Astrocyte (in vitro differentiated cells and primary cell): ENCODE data around the gene SSX3. TPM values are rescaled to one million over a fixed set of nuclear protein-coding genes. Genes with fewer than 3 reads are reported as not detected.
"Not testable (repeated sequence)": the region's sequence is repeated elsewhere in the genome, so short reads cannot be mapped to it uniquely, and the experiment has no call there.

Experiments used
- DNase-seq: peaks from one replicate; pipeline ENCODE4 v3.0.0-alpha.2; 2010; ENCODE audit warnings: low read depth
- FAIRE-seq: peaks from 2 replicates; lab custom pipeline; 2011; peaks lifted over from hg19 to GRCh38; lab: Jason Lieb, UNC
- H2AFZ ChIP-seq: 2 replicates; pipeline ENCODE4 v1.6.0; 2012; ENCODE audit warnings: low read depth, low read length, inconsistent platforms
- H3K27ac ChIP-seq: 2 replicates; pipeline ENCODE4 v1.5.1; 2011; ENCODE audit warnings: low read depth, low read length, inconsistent platforms
- H3K27me3 ChIP-seq: 2 replicates; pipeline ENCODE4 v1.6.0; 2011; ENCODE audit warnings: low read length, inconsistent platforms; ENCODE audit not compliant: insufficient read depth
- H3K36me3 ChIP-seq: 2 replicates; pipeline ENCODE4 v1.5.1; 2011; ENCODE audit warnings: low read length, inconsistent platforms; ENCODE audit not compliant: insufficient read depth
- H3K4me1 ChIP-seq: 2 replicates; pipeline ENCODE4 v1.5.1; 2011; ENCODE audit warnings: low read length, inconsistent platforms; ENCODE audit not compliant: insufficient read depth
- H3K4me2 ChIP-seq: 2 replicates; pipeline ENCODE4 v1.6.0; 2012; ENCODE audit warnings: low read length, inconsistent platforms
- H3K4me3 ChIP-seq: 2 replicates; pipeline ENCODE4 v1.5.1; 2011; ENCODE audit warnings: low read depth, mild to moderate bottlenecking, low read length, inconsistent platforms; ENCODE audit not compliant: insufficient read depth
- H3K79me2 ChIP-seq: 2 replicates; pipeline ENCODE4 v1.6.0; 2012; ENCODE audit warnings: mild to moderate bottlenecking, low read length, inconsistent platforms; ENCODE audit not compliant: insufficient read depth
- H3K9ac ChIP-seq: 2 replicates; pipeline ENCODE4 v1.6.0; 2012; ENCODE audit warnings: mild to moderate bottlenecking, low read length, inconsistent platforms
- H3K9me3 ChIP-seq: 2 replicates; pipeline ENCODE4 v1.5.1; 2012; ENCODE audit warnings: low read depth, mild to moderate bottlenecking, low read length, inconsistent platforms; ENCODE audit not compliant: insufficient read depth
- H4K20me1 ChIP-seq: 2 replicates; pipeline ENCODE4 v1.6.0; 2012; ENCODE audit warnings: low read length, inconsistent platforms; ENCODE audit not compliant: insufficient read depth
- H3K27ac Mint-ChIP-seq: one replicate; pipeline ENCODE4 v1.8.0; 2021; ENCODE audit warnings: mild to moderate bottlenecking, mixed read lengths; ENCODE audit not compliant: unreplicated experiment
- H3K27me3 Mint-ChIP-seq: one replicate; pipeline ENCODE4 v1.8.0; 2021; ENCODE audit warnings: low read depth, mixed read lengths; ENCODE audit not compliant: unreplicated experiment
- H3K36me3 Mint-ChIP-seq: one replicate; pipeline ENCODE4 v1.8.0; 2021; ENCODE audit warnings: low read depth, mixed read lengths; ENCODE audit not compliant: unreplicated experiment
- H3K4me1 Mint-ChIP-seq: one replicate; pipeline ENCODE4 v1.8.0; 2021; ENCODE audit warnings: low read depth, mixed read lengths; ENCODE audit not compliant: unreplicated experiment
- H3K4me3 Mint-ChIP-seq: one replicate; pipeline ENCODE4 v1.8.0; 2021; ENCODE audit warnings: mild to moderate bottlenecking, moderate library complexity, mixed read lengths; ENCODE audit not compliant: unreplicated experiment
- H3K9me3 Mint-ChIP-seq: one replicate; pipeline ENCODE4 v1.8.0; 2021; ENCODE audit warnings: mild to moderate bottlenecking, mixed read lengths; ENCODE audit not compliant: unreplicated experiment
- EZH2 ChIP-seq: IDR thresholded peaks from 2 replicates; pipeline ENCODE4 v1.6.1; 2012; ENCODE audit warnings: mild to moderate bottlenecking, low read length, inconsistent platforms; ENCODE audit not compliant: insufficient read depth
- total RNA-seq: library from RNA; stranded (reverse); gene quantifications from 2 replicates; pipeline ENCODE4 v1.2.1, GENCODE V29; 2021
- TF ChIP-seq, protein P1 (sequence below): IDR thresholded peaks from 2 replicates; pipeline ENCODE4 v1.5.1; 2011; ENCODE audit warnings: low read depth, mild to moderate bottlenecking, inconsistent platforms, low read length, moderate library complexity; ENCODE audit not compliant: insufficient read depth

SSX3 gene
- total RNA-seq, 1 donor from 2014 or later = not detected

DNA sequence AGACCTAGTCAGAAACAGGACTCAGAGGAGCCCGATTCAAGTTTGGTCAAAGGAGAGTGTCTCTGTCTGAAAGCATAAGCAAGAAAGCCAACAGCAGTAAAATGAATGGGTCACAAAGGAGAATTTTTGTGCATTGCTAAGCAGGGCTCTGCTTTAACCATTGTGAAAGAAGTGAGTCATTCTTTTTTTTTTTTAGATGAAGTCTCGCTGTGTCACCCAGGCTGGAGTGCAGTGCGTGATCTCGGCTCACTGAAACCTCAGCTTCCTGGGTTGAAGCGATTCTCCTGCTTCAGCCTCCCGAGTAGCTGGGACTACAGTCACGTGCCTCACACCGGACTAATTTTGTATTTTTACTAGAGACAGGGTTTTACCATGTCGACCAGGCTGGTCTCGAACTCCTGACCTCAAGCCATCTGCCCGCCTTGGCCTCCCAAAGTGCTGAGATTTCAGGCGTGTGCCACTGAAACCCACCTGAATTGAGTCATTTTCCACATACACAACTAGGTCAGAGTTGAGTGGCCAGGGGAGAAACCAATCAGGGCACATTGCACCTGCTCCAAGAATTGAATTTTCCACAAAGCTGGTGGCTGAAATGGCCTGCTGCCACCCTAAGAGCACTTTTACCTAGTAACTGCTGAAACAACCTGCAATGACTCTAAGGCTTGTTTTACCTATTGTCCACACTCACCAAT lies 11.4 kb upstream of the SSX3 start:
- not testable (repeated sequence) for H3K4me1 Mint-ChIP-seq, H3K9ac ChIP-seq, H3K9me3 ChIP-seq, H3K27me3 Mint-ChIP-seq, H2AFZ ChIP-seq, H3K79me2 ChIP-seq, H3K4me3 ChIP-seq, DNase-seq, H3K27ac ChIP-seq, H3K4me3 Mint-ChIP-seq, H3K36me3 Mint-ChIP-seq, H3K4me1 ChIP-seq, H3K4me2 ChIP-seq, H3K27ac Mint-ChIP-seq, FAIRE-seq, H3K27me3 ChIP-seq, H3K9me3 Mint-ChIP-seq, H4K20me1 ChIP-seq, H3K36me3 ChIP-seq

DNA sequence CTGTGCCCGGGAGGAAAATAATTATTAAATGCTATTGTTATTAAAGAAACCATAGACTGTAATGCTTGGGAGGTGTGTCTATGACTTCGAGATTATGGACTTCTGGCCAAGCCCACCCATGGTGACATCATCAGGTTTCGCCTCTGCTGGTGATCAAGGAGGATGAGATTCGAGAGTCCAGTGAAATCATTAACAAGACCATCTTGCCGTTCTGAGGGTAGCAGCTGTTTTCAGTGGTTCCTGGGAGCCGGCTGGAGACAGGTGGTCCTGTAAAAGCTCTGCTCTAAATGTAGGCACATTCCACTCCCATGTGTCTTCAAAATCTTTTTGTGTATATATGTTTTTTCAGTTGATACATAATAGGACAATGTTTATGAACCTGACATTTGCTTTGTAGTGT lies 2.8 kb upstream of the SSX3 start:
- not testable (repeated sequence) for H4K20me1 ChIP-seq, H3K9ac ChIP-seq, H3K27ac ChIP-seq, H3K9me3 Mint-ChIP-seq, H3K27me3 Mint-ChIP-seq, H3K4me3 Mint-ChIP-seq, H3K9me3 ChIP-seq, H3K4me2 ChIP-seq, DNase-seq, H3K27ac Mint-ChIP-seq, H3K27me3 ChIP-seq, H3K4me1 ChIP-seq, H3K4me1 Mint-ChIP-seq, H3K79me2 ChIP-seq, FAIRE-seq, H3K4me3 ChIP-seq, H3K36me3 ChIP-seq, H3K36me3 Mint-ChIP-seq, H2AFZ ChIP-seq

- Mint-ChIP-seq H3K4me3 (no peak overlapping the region), H3K27ac (no peak overlapping the region), H3K36me3 (no peaks in the 10 kb centered on the region), H3K9me3 (no peaks in the 10 kb centered on the region), H3K27me3 (no peaks in the 10 kb centered on the region), H3K4me1 (no peaks in the 10 kb centered on the region)
- Histone ChIP-seq H3K9ac (no peak overlapping the region), H3K4me1 (no peaks in the 10 kb centered on the region), H3K4me3 (no peak overlapping the region), H3K27me3 (no peaks in the 10 kb centered on the region), H3K9me3 (no peaks in the 10 kb centered on the region), H3K79me2 (no peaks in the 10 kb centered on the region), H3K4me2 (no peak overlapping the region), H3K27ac (no peak overlapping the region), H3K36me3 (no peaks in the 10 kb centered on the region), H2AFZ (no peak overlapping the region), H4K20me1 (no peaks in the 10 kb centered on the region)
- TF ChIP-seq, protein P1, sequence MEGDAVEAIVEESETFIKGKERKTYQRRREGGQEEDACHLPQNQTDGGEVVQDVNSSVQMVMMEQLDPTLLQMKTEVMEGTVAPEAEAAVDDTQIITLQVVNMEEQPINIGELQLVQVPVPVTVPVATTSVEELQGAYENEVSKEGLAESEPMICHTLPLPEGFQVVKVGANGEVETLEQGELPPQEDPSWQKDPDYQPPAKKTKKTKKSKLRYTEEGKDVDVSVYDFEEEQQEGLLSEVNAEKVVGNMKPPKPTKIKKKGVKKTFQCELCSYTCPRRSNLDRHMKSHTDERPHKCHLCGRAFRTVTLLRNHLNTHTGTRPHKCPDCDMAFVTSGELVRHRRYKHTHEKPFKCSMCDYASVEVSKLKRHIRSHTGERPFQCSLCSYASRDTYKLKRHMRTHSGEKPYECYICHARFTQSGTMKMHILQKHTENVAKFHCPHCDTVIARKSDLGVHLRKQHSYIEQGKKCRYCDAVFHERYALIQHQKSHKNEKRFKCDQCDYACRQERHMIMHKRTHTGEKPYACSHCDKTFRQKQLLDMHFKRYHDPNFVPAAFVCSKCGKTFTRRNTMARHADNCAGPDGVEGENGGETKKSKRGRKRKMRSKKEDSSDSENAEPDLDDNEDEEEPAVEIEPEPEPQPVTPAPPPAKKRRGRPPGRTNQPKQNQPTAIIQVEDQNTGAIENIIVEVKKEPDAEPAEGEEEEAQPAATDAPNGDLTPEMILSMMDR = no peak
- no peak for TF ChIP-seq EZH2
- DNase-seq = no peak
- FAIRE-seq = no peak
Observed at GRCh38 chrX:48357681-48358080, 1.2 kb upstream of the SSX3 start.

DNA sequence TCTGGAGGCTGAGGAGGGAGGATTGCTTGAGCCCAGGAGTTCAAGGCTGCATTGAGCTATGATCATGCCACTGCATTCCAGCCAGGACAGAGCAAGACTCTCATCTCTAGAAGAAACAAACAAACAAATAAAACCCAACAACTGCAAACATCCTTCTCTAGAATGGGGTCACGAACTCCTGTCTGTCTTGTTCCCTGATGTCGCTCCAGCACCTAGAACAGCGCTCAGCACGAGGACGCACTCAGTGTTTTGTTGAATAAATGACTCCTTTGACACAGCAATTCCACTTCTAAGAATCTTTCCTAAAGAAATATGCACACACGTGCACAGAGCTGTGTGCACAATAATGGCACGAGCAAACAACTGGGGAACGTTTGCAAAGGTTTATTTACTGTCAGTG lies 10.4 kb downstream of the SSX3 start:
- H3K9ac ChIP-seq, H3K27me3 ChIP-seq, H3K36me3 Mint-ChIP-seq, H3K27ac Mint-ChIP-seq, H3K9me3 ChIP-seq, H3K4me3 Mint-ChIP-seq, H4K20me1 ChIP-seq, H3K36me3 ChIP-seq, H3K4me3 ChIP-seq, H2AFZ ChIP-seq, H3K27ac ChIP-seq, FAIRE-seq, H3K9me3 Mint-ChIP-seq, H3K4me1 Mint-ChIP-seq, H3K4me2 ChIP-seq, H3K4me1 ChIP-seq, DNase-seq, H3K79me2 ChIP-seq, H3K27me3 Mint-ChIP-seq: not testable (repeated sequence)

GRCh38 chrX:48313996-48314395 lies 42.5 kb downstream of the SSX3 start:
- not testable (repeated sequence) for H3K27me3 Mint-ChIP-seq, H3K4me1 ChIP-seq, H3K4me2 ChIP-seq, H3K9me3 Mint-ChIP-seq, H3K36me3 Mint-ChIP-seq, H3K79me2 ChIP-seq, H3K4me1 Mint-ChIP-seq, FAIRE-seq, H3K27ac Mint-ChIP-seq, H3K27ac ChIP-seq, H3K4me3 Mint-ChIP-seq, H3K9me3 ChIP-seq, DNase-seq, H3K27me3 ChIP-seq, H3K9ac ChIP-seq, H4K20me1 ChIP-seq, H3K36me3 ChIP-seq, H3K4me3 ChIP-seq, H2AFZ ChIP-seq
